Measurements from ENCODE around the gene DNAJB9.

- no peak for TF ChIP-seq CTCF (IDR thresholded peaks at IDR 0.05)
- no peak for TF ChIP-seq POLR2A (IDR thresholded peaks at IDR 0.05)
Observed at GRCh38 chr7:108557191-108557590, 12.5 kb upstream of the DNAJB9 start.
